ENCODE results near the gene RHOT2. TPM values are rescaled to one million over a fixed set of nuclear protein-coding genes. Genes with fewer than 3 reads are reported as not detected.

The RHOT2 gene
- total and polyA plus RNA-seq, 10 of the 15 experiments (the other 5 are each of a cell fraction or from before 2014, with no cell fraction given) = 3.7 to 174 (median 69.8) TPM

DNA sequence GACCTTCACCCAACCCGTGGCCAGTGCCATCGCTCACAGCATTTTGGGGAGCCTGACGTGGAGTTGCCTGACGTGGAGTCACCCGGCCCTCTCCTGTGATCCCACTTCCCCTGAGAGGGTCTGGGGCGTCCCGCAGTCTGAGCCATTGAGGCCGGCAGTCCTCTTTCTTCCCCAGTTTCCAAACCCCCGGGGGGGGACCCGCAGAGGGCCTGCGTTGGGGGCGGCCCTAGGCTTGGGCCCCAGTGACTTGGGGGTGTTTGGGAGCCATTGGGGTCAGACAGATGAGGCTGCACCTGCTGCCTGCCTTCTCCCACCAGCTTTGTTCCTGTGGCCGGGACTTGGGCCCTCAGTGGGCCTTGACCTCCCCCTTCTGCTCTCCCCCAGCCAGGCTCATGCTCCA lies 1.7 kb downstream of the RHOT2 start:
- H3K9ac ChIP-seq (ENCODE audit: control insufficient read depth, insufficient read depth, low read length) = peak overlapping the region; percentile 97; the same call in 1 of the 2 replicates
- no peaks in the 10 kb centered on the region; the same call in 1 of the 2 replicates for H4K20me1 ChIP-seq (ENCODE audit: control insufficient read depth, insufficient read depth)
- CTCF ChIA-PET = interaction anchor here (1.6 kb wide), 1 partner anchor 10 kb away, joined by 3 read pairs; no protein-coding TSS in a partner anchor
- TF ChIP-seq MYB (IDR thresholded peaks at IDR 0.05; ENCODE audit: borderline replicate concordance, low read depth, low read length) (no peak), IRF4 (IDR thresholded peaks at IDR 0.05; ENCODE audit: low read depth, low read length) (no peak), ZNF622 (IDR thresholded peaks at IDR 0.05) (no peak), PAX8 (IDR thresholded peaks at IDR 0.05) (no peak), NFXL1 (IDR thresholded peaks at IDR 0.05; ENCODE audit: borderline replicate concordance) (no peak), KDM1A (IDR thresholded peaks at IDR 0.05; ENCODE audit: borderline replicate concordance) (no peak), EED (IDR thresholded peaks at IDR 0.05; ENCODE audit: low read depth) (no peak), STAT1 (conservative IDR thresholded peaks at IDR 0.05) (no peak), ASH2L (IDR thresholded peaks at IDR 0.05; ENCODE audit: borderline replicate concordance, low read depth) (no peak), CBX5 (IDR thresholded peaks at IDR 0.05; ENCODE audit: low read depth) (no peak)
- TF ChIP-seq, protein P1, sequence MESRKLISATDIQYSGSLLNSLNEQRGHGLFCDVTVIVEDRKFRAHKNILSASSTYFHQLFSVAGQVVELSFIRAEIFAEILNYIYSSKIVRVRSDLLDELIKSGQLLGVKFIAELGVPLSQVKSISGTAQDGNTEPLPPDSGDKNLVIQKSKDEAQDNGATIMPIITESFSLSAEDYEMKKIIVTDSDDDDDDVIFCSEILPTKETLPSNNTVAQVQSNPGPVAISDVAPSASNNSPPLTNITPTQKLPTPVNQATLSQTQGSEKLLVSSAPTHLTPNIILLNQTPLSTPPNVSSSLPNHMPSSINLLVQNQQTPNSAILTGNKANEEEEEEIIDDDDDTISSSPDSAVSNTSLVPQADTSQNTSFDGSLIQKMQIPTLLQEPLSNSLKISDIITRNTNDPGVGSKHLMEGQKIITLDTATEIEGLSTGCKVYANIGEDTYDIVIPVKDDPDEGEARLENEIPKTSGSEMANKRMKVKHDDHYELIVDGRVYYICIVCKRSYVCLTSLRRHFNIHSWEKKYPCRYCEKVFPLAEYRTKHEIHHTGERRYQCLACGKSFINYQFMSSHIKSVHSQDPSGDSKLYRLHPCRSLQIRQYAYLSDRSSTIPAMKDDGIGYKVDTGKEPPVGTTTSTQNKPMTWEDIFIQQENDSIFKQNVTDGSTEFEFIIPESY (IDR thresholded peaks at IDR 0.05) = no peak
- POLR2A ChIA-PET = interaction anchor here (1.1 kb wide), 1 partner anchor 20 kb away, joined by 3 read pairs; no protein-coding TSS in a partner anchor
- in situ Hi-C loops (cut with MboI) (loop anchor here (10.0 kb wide), 1 partner anchor 275 kb away; the partner anchor contains the start of gene NME4), intact Hi-C loops (cut with micrococcal nuclease; ENCODE audit: unreplicated experiment) (loop anchor here (10.0 kb wide), 1 partner anchor 275 kb away; the partner anchor contains the start of gene NME4)
- ATAC-seq = no peak
- WGBS (ENCODE audit: insufficient coverage, insufficient replicate concordance, low lambda C conversion rate, missing lambda C conversion rate) = 90% methylated on average over 11 of the region's 13 CpGs
- BruUV-seq (replicated peaks) = no TSS peak
- RAD21 ChIA-PET (ENCODE audit: unreplicated experiment) = no interaction called here
- no peak for DNase-seq (ENCODE audit: low read depth, low spot score)
- FAIRE-seq = no peak
- H3K4me3 ChIP-seq = no peak overlapping the region
- peaks cover 0 to 18% of the 10 kb centered on the region in 2 experiments; a peak in 3 of 4 replicates for H3K36me3 ChIP-seq (ENCODE audit: control insufficient read depth in 2 of 2, insufficient read depth in 2 of 2, low read length in 1 of 2)
- H3K27me3 ChIP-seq (replicated peaks in 1 of 2; ENCODE audit: control insufficient read depth in 2 of 2, insufficient read depth in 2 of 2, low read length in 1 of 2) = no peaks in the 10 kb centered on the region
- peaks cover 2% of the 10 kb centered on the region; the same call in 1 of the 2 replicates for H3K4me1 ChIP-seq (ENCODE audit: control insufficient read depth, insufficient read depth, low read length)
- no peak overlapping the region; the same call in 1 of the 2 replicates for H3K4me2 ChIP-seq (ENCODE audit: control insufficient read depth, insufficient read depth)
- no peaks in the 10 kb centered on the region for H3K9me3 ChIP-seq (replicated peaks; ENCODE audit: control insufficient read depth, insufficient read depth, low read length)
- SMC1A ChIA-PET (ENCODE audit: uncharacterized antibody, unreplicated experiment) = no interaction called here
- no peak overlapping the region for H2AFZ ChIP-seq (ENCODE audit: control insufficient read depth, low read depth, low read length)
- no peak overlapping the region for H3K27ac ChIP-seq (ENCODE audit: control insufficient read depth, insufficient read depth)
- H3K79me2 ChIP-seq (ENCODE audit: control insufficient read depth, insufficient read depth, low read length) = peaks cover 16% of the 10 kb centered on the region

Measured in GM12878 (cell line).